Activated CD8-positive, alpha-beta T cell treated with anti-CD3 and anti-CD28 coated beads for 36 hours (primary cell): Measurements from ENCODE around the gene WNT3. TPM values are rescaled to one million over a fixed set of nuclear protein-coding genes. Genes with fewer than 3 reads are reported as not detected.

Experiments
- ATAC-seq: fragments of 200-7000 bp; cut with Tn5 transposase; one replicate; pipeline ENCODE4 v1.10.0; 2021; ENCODE audit warnings: mild to moderate bottlenecking, moderate library complexity
- CTCF ChIA-PET: fragments of 350-600 bp; sonication (Branson Sonifier 250); formaldehyde crosslinking; loops from one replicate; lab custom pipeline; 2021; ENCODE audit warnings: antibody characterized with exemption; lab: Charles Lee
- POLR2A ChIA-PET: fragments of 350-600 bp; sonication (Branson Sonifier 250); formaldehyde crosslinking; loops from one replicate; lab custom pipeline; 2021; ENCODE audit warnings: antibody characterized with exemption; lab: Charles Lee
- DNase-seq: peaks from one replicate; pipeline ENCODE4 v3.0.0-alpha.2; 2020
- H3K27ac Mint-ChIP-seq: one replicate; pipeline ENCODE4 v1.8.0; 2021; ENCODE audit warnings: mild to moderate bottlenecking, mixed read lengths
- H3K27me3 Mint-ChIP-seq: one replicate; pipeline ENCODE4 v1.8.0; 2021; ENCODE audit warnings: mixed read lengths
- H3K36me3 Mint-ChIP-seq: one replicate; pipeline ENCODE4 v1.8.0; 2021; ENCODE audit warnings: low read depth, mixed read lengths
- H3K4me1 Mint-ChIP-seq: one replicate; pipeline ENCODE4 v1.8.0; 2021; ENCODE audit warnings: low read depth, mixed read lengths
- H3K4me3 Mint-ChIP-seq: one replicate; pipeline ENCODE4 v1.8.0; 2021; ENCODE audit warnings: mild to moderate bottlenecking, moderate library complexity, mixed read lengths
- H3K9me3 Mint-ChIP-seq: one replicate; pipeline ENCODE4 v1.8.0; 2021; ENCODE audit warnings: mixed read lengths
- CTCF ChIP-seq: fragments of 200-600 bp; IDR thresholded peaks from one replicate; pipeline ENCODE4 v1.8.0; 2022; ENCODE audit warnings: antibody characterized with exemption, mild to moderate bottlenecking
- intact Hi-C: fragments of 100-400 bp; cut with micrococcal nuclease; formaldehyde crosslinking; loops from one replicate; pipeline ENCODE4 v1.10.0; 2022
- total RNA-seq, 2 experiments: library from RNA; stranded (reverse); gene quantifications; one replicate each; pipeline ENCODE4 v1.2.3, GENCODE V29; 2021

Gene WNT3
- total RNA-seq, 2 experiments from 2014 or later = 0.09 TPM; not detected in 1

DNA sequence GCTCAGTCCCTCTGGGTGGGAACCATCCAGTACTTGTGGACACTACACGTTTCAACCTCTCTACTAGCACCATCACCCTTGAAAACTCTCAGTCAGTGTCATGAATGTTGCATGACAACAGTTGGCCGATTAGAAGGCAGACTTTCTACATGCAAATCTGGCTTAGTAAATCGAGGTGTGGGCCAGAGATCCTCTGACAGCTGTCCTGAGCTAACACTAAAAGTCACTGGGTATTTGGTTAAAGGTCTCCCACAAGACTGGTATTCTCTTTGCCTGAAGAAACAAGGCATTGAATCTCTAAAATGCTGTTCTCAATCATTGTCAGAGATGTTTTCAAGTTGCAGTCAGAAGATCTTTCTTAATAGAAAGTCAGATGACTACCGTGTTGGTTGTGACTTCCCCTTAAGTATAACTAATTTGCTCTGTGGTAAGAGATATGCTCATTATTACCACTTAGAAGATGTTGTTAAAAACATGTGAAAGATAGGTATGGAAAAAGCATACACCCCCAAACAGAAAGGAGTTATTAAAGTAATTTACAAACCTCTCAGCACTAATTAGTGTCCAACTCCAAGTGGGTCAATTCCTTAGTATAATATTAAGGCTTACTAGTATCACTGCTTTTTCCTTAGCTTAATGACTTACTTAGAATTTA is 62.3 kb downstream of the WNT3 start:
- POLR2A ChIA-PET = interaction anchor here (1.5 kb wide), 1 partner anchor 10 kb away, joined by 3 read pairs; no protein-coding TSS in a partner anchor
- ATAC-seq = no peak
- TF ChIP-seq CTCF = no peak
- Mint-ChIP-seq H3K9me3 (no peaks in the 10 kb centered on the region), H3K27ac (no peak overlapping the region), H3K36me3 (peaks cover 15% of the 10 kb centered on the region), H3K4me1 (no peaks in the 10 kb centered on the region), H3K27me3 (no peaks in the 10 kb centered on the region), H3K4me3 (no peak overlapping the region)
- no peak for DNase-seq
- CTCF ChIA-PET = no interaction called here
- intact Hi-C loops = no loop called here

DNA sequence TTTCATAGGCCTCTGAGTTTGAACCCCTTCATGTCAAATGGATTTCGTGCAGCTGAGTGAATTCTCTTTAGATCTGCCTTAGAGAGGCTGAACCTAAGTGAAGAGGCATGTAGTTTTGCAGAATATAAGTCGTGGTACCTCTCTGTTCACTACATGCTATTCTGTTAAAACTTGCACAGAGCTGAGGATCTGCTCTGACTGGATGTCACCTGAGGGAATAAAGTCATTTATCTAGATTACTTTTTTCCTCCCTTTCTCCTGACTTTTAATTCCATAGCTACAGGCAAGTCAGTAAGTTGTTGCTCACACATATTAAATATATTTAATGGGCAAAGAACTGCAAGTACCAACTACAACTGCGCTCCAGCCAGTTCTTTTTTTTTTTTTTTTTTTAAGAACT is 64.7 kb downstream of the WNT3 start:
- DNase-seq (no peak), ATAC-seq (no peak)
- CTCF ChIA-PET = no interaction called here
- no peaks in the 10 kb centered on the region for H3K9me3 Mint-ChIP-seq
- H3K27ac Mint-ChIP-seq = no peak overlapping the region
- intact Hi-C loops = no loop called here
- H3K36me3 Mint-ChIP-seq = peaks cover 18% of the 10 kb centered on the region
- POLR2A ChIA-PET = interaction anchor here (0.6 kb wide), 1 partner anchor 76 kb away, joined by 3 read pairs; no protein-coding TSS in a partner anchor
- H3K27me3 Mint-ChIP-seq = no peaks in the 10 kb centered on the region
- H3K4me3 Mint-ChIP-seq = no peak overlapping the region
- TF ChIP-seq CTCF = no peak
- no peaks in the 10 kb centered on the region for H3K4me1 Mint-ChIP-seq

GRCh38 chr17:46751425-46751824 is 67.1 kb downstream of the WNT3 start:
- POLR2A ChIA-PET = no interaction called here
- Mint-ChIP-seq H3K27ac (no peak overlapping the region), H3K4me3 (no peak overlapping the region)

DNA sequence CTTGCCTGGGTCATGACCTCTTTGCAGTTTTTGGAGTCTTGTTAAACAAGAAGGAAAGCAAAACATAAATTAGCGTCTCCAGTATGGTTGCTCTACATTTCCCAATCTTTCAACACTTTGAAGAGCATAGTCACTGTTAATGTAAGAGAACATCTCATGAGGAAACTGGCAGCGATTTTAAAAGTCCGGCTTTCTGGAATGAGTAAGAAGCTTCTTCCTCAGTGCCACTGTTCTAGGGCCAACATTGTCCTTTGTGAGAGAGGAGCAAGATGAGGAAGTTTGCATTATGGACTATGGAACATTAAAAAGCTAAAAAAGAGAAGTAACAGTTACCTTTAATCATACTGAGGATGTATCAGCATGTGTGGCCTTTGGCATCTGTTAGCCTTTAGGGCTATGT is 73.1 kb downstream of the WNT3 start:
- intact Hi-C loops = no loop called here
- Mint-ChIP-seq H3K36me3 (peaks cover 3% of the 10 kb centered on the region), H3K27me3 (no peaks in the 10 kb centered on the region), H3K4me1 (no peaks in the 10 kb centered on the region), H3K9me3 (no peaks in the 10 kb centered on the region), H3K4me3 (no peak overlapping the region), H3K27ac (no peak overlapping the region)
- DNase-seq = no peak
- ATAC-seq = no peak
- ChIA-PET POLR2A (interaction anchor here (1.3 kb wide), 1 partner anchor 67 kb away, joined by 3 read pairs; no protein-coding TSS in a partner anchor), CTCF (interaction anchor here (1.3 kb wide), 1 partner anchor 196 kb away, joined by 3 read pairs; no protein-coding TSS in a partner anchor)
- no peak for TF ChIP-seq CTCF

More at GRCh38 chr17:46751425-46751824, 67.1 kb downstream of the WNT3 start:
- no peak for DNase-seq
- intact Hi-C loops = no loop called here
- H3K27me3 Mint-ChIP-seq = no peaks in the 10 kb centered on the region
- ATAC-seq = no peak
- no peak for TF ChIP-seq CTCF
- no peaks in the 10 kb centered on the region for H3K9me3 Mint-ChIP-seq
- H3K4me1 Mint-ChIP-seq = no peaks in the 10 kb centered on the region
- H3K36me3 Mint-ChIP-seq = peaks cover 15% of the 10 kb centered on the region
- CTCF ChIA-PET = interaction anchor here (0.8 kb wide), 1 partner anchor 116 kb away, joined by 3 read pairs; no protein-coding TSS in a partner anchor

GRCh38 chr17:46744441-46744840 is 74.1 kb downstream of the WNT3 start:
- H3K4me3 Mint-ChIP-seq = no peak overlapping the region
- ATAC-seq = no peak

More at GRCh38 chr17:46744441-46744840, 74.1 kb downstream of the WNT3 start:
- H3K4me1 Mint-ChIP-seq = no peaks in the 10 kb centered on the region
- no peaks in the 10 kb centered on the region for H3K9me3 Mint-ChIP-seq
- POLR2A ChIA-PET = interaction anchor here (0.6 to 1.3 kb wide), 2 partner anchors 68 to 84 kb away, joined by 3 to 4 read pairs; no protein-coding TSS in a partner anchor
- no peaks in the 10 kb centered on the region for H3K27me3 Mint-ChIP-seq
- TF ChIP-seq CTCF = no peak
- DNase-seq = no peak
- CTCF ChIA-PET = no interaction called here
- intact Hi-C loops = no loop called here
- peaks cover 5% of the 10 kb centered on the region for H3K36me3 Mint-ChIP-seq
- no peak overlapping the region for H3K27ac Mint-ChIP-seq
